Limb (tissue), 2 donors: ENCODE measurements around the gene SMCO3.
"Not testable (repeated sequence)": the region's sequence is repeated elsewhere in the genome, so short reads cannot be mapped to it uniquely, and the experiment has no call there.

Source experiments
- DNase-seq, 2 donors: peaks; one replicate each; pipeline ENCODE4 v3.0.0-alpha.2; 2016; ENCODE audit errors: extremely low spot score in 2 of 2

The SMCO3 gene

GRCh38 chr12:14774906-14775635, 38.9 kb downstream of the SMCO3 start:
- peak; percentile 14 to 76 for DNase-seq

GRCh38 chr12:14774074-14774905, 39.7 kb downstream of the SMCO3 start:
- peak; percentile 92 to 96 for DNase-seq

GRCh38 chr12:14773685-14774073, 40.3 kb downstream of the SMCO3 start:
- peak in 1 of 2 donors; percentile 5 for DNase-seq

GRCh38 chr12:14772946-14773345, 41.0 kb downstream of the SMCO3 start:
- DNase-seq, result no peak

- DNase-seq, result peak in 1 of 2 donors; percentile 48
These were observed 42.3 kb downstream of the SMCO3 start for GRCh38 chr12:14771651-14772137.

GRCh38 chr12:14770496-14771461, 43.2 kb downstream of the SMCO3 start:
- DNase-seq, result peak; percentile 89 to 92

- DNase-seq, result peak; percentile 64 to 88
These were observed 44.0 kb downstream of the SMCO3 start for GRCh38 chr12:14769969-14770495.

- peak in 1 of 2 donors; percentile 27 for DNase-seq
These were observed 44.5 kb downstream of the SMCO3 start for GRCh38 chr12:14769466-14769968.

GRCh38 chr12:14768823-14769405, 45.1 kb downstream of the SMCO3 start:
- no peak for DNase-seq

GRCh38 chr12:14767617-14768016, 46.4 kb downstream of the SMCO3 start:
- DNase-seq, result no peak

GRCh38 chr12:14766649-14767215, 47.2 kb downstream of the SMCO3 start:
- no peak for DNase-seq

- not testable (repeated sequence) for DNase-seq
These were observed 48.0 kb downstream of the SMCO3 start for GRCh38 chr12:14766020-14766419.

GRCh38 chr12:14765398-14765797, 48.6 kb downstream of the SMCO3 start:
- no peak for DNase-seq

GRCh38 chr12:14759711-14760280, 54.2 kb downstream of the SMCO3 start:
- DNase-seq, result not testable (repeated sequence)

GRCh38 chr12:14756334-14757143, 57.4 kb downstream of the SMCO3 start:
- no peak for DNase-seq
